ENCODE measurements around the gene DEPDC7. TPM values are rescaled to one million over a fixed set of nuclear protein-coding genes. Genes with fewer than 3 reads are reported as not detected.

Gene DEPDC7
- total RNA-seq, 1 experiment from 2014 or later = 7.5 TPM

- CTCF ChIA-PET = no interaction called here
Measured at GRCh38 chr11:33057284-33057683, 41.6 kb downstream of the DEPDC7 start.

GRCh38 chr11:33059331-33060007, 43.8 kb downstream of the DEPDC7 start:
- ChIA-PET POLR2A (no interaction called here), CTCF (no interaction called here)
- no peak overlapping the region for H3K4me3 ChIP-seq (ENCODE audit: low read depth in 2 of 2, low read length in 2 of 2)
- DNase-seq (ENCODE audit: low read depth, low spot score) (no peak), ATAC-seq (no peak)
- H3K4me1 ChIP-seq (ENCODE audit: control insufficient read depth, insufficient read depth, low read length) = no peaks in the 10 kb centered on the region
- BruUV-seq (replicated peaks) = TSS peak; percentile 45
- no peaks in the 10 kb centered on the region for H3K9me3 ChIP-seq (ENCODE audit: control insufficient read depth, insufficient read depth, low read depth, low read length)
- intact Hi-C loops (cut with micrococcal nuclease; ENCODE audit: unreplicated experiment) = loop anchor here (10.0 kb wide), 1 partner anchor 255 kb away; no protein-coding TSS in a partner anchor
- TF ChIP-seq POLR2AphosphoS5 (IDR thresholded peaks at IDR 0.05; ENCODE audit: low read depth, low read length) (no peak), SIN3A (IDR thresholded peaks at IDR 0.05; ENCODE audit: borderline replicate concordance, insufficient read depth, low read depth, low read length) (no peak), TCF7L2 (IDR thresholded peaks at IDR 0.05; ENCODE audit: low read depth, low read length) (no peak), REST (IDR thresholded peaks at IDR 0.05; ENCODE audit: insufficient read depth in 1 of 2, low read depth in 2 of 2, low read length in 1 of 2) (no peak)
- TF ChIP-seq, protein P1, sequence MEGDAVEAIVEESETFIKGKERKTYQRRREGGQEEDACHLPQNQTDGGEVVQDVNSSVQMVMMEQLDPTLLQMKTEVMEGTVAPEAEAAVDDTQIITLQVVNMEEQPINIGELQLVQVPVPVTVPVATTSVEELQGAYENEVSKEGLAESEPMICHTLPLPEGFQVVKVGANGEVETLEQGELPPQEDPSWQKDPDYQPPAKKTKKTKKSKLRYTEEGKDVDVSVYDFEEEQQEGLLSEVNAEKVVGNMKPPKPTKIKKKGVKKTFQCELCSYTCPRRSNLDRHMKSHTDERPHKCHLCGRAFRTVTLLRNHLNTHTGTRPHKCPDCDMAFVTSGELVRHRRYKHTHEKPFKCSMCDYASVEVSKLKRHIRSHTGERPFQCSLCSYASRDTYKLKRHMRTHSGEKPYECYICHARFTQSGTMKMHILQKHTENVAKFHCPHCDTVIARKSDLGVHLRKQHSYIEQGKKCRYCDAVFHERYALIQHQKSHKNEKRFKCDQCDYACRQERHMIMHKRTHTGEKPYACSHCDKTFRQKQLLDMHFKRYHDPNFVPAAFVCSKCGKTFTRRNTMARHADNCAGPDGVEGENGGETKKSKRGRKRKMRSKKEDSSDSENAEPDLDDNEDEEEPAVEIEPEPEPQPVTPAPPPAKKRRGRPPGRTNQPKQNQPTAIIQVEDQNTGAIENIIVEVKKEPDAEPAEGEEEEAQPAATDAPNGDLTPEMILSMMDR (IDR thresholded peaks at IDR 0.05) = no peak
- in situ Hi-C loops (cut with HindIII; ENCODE audit: low pct_unique_long_range_greater_than_20kb, low sequenced_read_pairs) = no loop called here
- H3K27me3 ChIP-seq (ENCODE audit: control insufficient read depth, insufficient read depth, low read length) = no peaks in the 10 kb centered on the region
- no peak overlapping the region for H3K27ac ChIP-seq (ENCODE audit: low read length)
- peaks cover 3% of the 10 kb centered on the region for H3K36me3 ChIP-seq (ENCODE audit: control insufficient read depth, insufficient read depth, low read length)

More at GRCh38 chr11:33057284-33057683, 41.6 kb downstream of the DEPDC7 start:
- POLR2A ChIA-PET = no interaction called here
- Histone ChIP-seq H3K4me1 (ENCODE audit: control insufficient read depth, insufficient read depth, low read length) (no peaks in the 10 kb centered on the region), H3K27ac (ENCODE audit: low read length) (no peak overlapping the region), H3K27me3 (ENCODE audit: control insufficient read depth, insufficient read depth, low read length) (no peaks in the 10 kb centered on the region), H3K36me3 (ENCODE audit: control insufficient read depth, insufficient read depth, low read length) (peaks cover 3% of the 10 kb centered on the region), H3K9me3 (ENCODE audit: control insufficient read depth, insufficient read depth, low read depth, low read length) (no peaks in the 10 kb centered on the region), H3K4me3 (ENCODE audit: low read depth in 2 of 2, low read length in 2 of 2) (no peak overlapping the region)
- intact Hi-C loops (cut with micrococcal nuclease; ENCODE audit: unreplicated experiment) (no loop called here), in situ Hi-C loops (cut with HindIII; ENCODE audit: low pct_unique_long_range_greater_than_20kb, low sequenced_read_pairs) (no loop called here)
- ATAC-seq (no peak), DNase-seq (ENCODE audit: low read depth, low spot score) (no peak)
- TF ChIP-seq TCF7L2 (IDR thresholded peaks at IDR 0.05; ENCODE audit: low read depth, low read length) = no peak
- TF ChIP-seq REST (IDR thresholded peaks at IDR 0.05; ENCODE audit: insufficient read depth in 1 of 2, low read depth in 2 of 2, low read length in 1 of 2) = no peak
- TF ChIP-seq, protein P1 (IDR thresholded peaks at IDR 0.05) = no peak
- TF ChIP-seq POLR2AphosphoS5 (IDR thresholded peaks at IDR 0.05; ENCODE audit: low read depth, low read length) = no peak
- TF ChIP-seq SIN3A (IDR thresholded peaks at IDR 0.05; ENCODE audit: borderline replicate concordance, insufficient read depth, low read depth, low read length) = no peak
- no TSS peak for BruUV-seq (replicated peaks)

Measured in Panc1 (cell line).